Measurements from ENCODE around the gene CDH22. TPM values are rescaled to one million over a fixed set of nuclear protein-coding genes. Genes with fewer than 3 reads are reported as not detected.

Gene CDH22
- total and polyA plus RNA-seq, 7 donors: 0.11 to 1.4 (median 0.53) TPM

DNA sequence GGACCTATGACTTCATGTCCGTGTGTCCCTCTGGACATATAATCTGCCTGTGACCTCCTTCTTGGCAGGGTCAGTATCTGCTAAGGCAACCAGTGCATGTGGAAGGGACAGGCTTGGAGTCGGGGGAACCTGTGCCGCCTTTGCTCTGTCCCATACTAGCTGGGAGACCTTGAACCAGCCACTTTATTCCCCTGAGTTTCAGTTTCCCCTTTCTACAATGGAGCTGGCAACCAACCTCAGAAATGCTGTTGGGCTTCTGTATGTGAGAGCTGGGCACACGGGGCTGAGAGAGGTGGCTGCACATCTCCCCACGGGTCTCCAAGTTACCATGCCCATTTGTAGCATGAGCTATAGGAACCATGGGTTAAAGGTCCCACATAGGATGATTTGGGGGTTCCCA, 136.4 kb downstream of the CDH22 start:
- H3K9me3 ChIP-seq: no peaks in the 10 kb centered on the region
- H3K27me3 ChIP-seq (ENCODE audit: insufficient read depth in 3 of 3, low read length in 2 of 3): peaks cover 4 to 70% (median 10%) of the 10 kb centered on the region in 3 donors
- WGBS, 3 donors: 31 to 45% (median 41%) methylated on average over 5 of the region's 5 CpGs
- no peaks in the 10 kb centered on the region for H3K4me1 ChIP-seq
- ATAC-seq (peak in 1 of 4 donors; percentile 35), DNase-seq (no peak)
- no peak overlapping the region for H3K4me3 ChIP-seq
- TF ChIP-seq, protein P1, sequence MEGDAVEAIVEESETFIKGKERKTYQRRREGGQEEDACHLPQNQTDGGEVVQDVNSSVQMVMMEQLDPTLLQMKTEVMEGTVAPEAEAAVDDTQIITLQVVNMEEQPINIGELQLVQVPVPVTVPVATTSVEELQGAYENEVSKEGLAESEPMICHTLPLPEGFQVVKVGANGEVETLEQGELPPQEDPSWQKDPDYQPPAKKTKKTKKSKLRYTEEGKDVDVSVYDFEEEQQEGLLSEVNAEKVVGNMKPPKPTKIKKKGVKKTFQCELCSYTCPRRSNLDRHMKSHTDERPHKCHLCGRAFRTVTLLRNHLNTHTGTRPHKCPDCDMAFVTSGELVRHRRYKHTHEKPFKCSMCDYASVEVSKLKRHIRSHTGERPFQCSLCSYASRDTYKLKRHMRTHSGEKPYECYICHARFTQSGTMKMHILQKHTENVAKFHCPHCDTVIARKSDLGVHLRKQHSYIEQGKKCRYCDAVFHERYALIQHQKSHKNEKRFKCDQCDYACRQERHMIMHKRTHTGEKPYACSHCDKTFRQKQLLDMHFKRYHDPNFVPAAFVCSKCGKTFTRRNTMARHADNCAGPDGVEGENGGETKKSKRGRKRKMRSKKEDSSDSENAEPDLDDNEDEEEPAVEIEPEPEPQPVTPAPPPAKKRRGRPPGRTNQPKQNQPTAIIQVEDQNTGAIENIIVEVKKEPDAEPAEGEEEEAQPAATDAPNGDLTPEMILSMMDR (IDR thresholded peaks at IDR 0.05): no peak
- intact Hi-C loops (cut with DNase I): loop anchor here in 1 of 2 donors (2.0 kb wide), 1 partner anchor 39 kb away; no protein-coding TSS in a partner anchor
- H3K36me3 ChIP-seq (ENCODE audit: insufficient read depth in 1 of 2, low read depth in 1 of 2): no peaks in the 10 kb centered on the region
- H3K27ac ChIP-seq: no peak overlapping the region

DNA sequence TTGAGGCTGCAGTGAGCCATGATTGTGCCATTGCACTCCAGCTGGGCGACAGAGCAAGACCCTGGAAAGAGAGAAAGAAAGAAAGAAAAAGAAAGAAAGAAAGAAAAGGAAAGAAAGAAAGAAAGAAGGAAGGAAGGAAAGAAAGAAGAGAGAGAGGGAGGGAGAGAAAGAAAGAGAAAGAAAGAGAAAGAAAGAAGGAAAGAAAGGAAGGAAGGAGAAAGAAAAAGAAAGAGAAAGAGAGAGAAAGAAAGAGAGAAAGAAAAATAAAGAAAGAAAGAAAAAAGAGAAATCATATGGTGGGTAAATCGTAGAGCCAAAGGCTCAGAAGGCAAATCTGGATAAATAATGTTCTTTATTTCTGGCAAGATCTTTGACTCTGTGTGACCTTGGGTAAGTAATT, 136.8 kb downstream of the CDH22 start:
- TF ChIP-seq, protein P1 (IDR thresholded peaks at IDR 0.05): no peak
- ATAC-seq (no peak), DNase-seq (no peak)
- intact Hi-C loops (cut with DNase I): no loop called here
- no peaks in the 10 kb centered on the region for H3K36me3 ChIP-seq (ENCODE audit: insufficient read depth in 1 of 2, low read depth in 1 of 2)
- peaks cover 4 to 72% (median 10%) of the 10 kb centered on the region in 3 donors for H3K27me3 ChIP-seq (ENCODE audit: insufficient read depth in 3 of 3, low read length in 2 of 3)
- H3K9me3 ChIP-seq: no peaks in the 10 kb centered on the region
- H3K4me1 ChIP-seq: no peaks in the 10 kb centered on the region
- H3K4me3 ChIP-seq: no peak overlapping the region
- H3K27ac ChIP-seq: no peak overlapping the region
- 49 to 60% (median 56%) methylated on average over 2 of the region's 2 CpGs for WGBS, 3 donors

DNA sequence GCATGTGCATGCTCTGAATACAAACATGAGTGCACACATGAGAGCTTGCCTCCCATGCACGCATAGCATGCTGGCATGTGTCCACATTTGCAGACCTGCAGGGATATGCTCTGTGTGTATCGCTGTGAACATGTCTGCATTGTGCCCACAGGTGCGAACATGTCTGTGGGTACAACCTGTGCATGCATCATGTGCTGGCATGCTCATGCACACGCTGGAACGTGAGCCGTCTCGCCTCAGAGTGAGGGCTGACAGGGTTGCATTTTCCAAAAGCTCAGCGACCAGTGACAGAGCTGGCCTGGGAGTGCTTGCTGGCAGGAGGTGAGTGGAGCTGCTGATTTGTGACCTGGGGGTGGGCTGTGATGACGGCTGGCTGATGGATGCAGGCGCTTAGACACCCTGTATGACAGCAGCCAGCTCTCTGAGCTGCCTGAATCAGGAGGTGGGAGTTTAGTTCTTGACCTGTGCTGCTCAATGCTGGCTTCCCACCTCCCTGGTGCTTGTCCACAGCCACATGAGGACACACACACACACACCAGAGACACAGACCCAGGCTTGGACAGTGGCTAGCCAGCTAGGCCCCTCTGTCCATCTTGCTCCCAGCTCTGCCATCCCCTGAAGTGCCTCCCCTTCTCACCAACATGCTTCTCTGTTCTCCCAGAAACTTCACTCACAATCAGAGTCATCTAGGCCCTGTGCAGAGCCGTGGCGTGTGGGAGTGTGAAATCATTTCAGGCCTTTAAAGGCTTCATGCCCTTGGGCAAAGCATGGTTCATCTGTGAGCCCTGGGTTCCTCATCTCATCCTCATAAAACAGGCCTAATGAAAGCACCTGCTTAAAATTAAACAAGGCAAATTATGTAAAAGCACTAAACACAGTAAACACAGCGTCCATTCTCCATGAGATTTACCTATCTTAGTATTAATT, 138.8 kb downstream of the CDH22 start:
- intact Hi-C loops (cut with DNase I): no loop called here
- Histone ChIP-seq H3K27ac (no peak overlapping the region), H3K4me1 (no peaks in the 10 kb centered on the region), H3K27me3 (ENCODE audit: insufficient read depth in 3 of 3, low read length in 2 of 3) (peaks cover 4 to 57% (median 10%) of the 10 kb centered on the region in 3 donors), H3K9me3 (no peaks in the 10 kb centered on the region), H3K36me3 (ENCODE audit: insufficient read depth in 1 of 2, low read depth in 1 of 2) (no peaks in the 10 kb centered on the region), H3K4me3 (no peak overlapping the region)
- 55 to 59% (median 57%) methylated on average over 13 of the region's 13 CpGs for WGBS, 3 donors
- TF ChIP-seq, protein P1 (IDR thresholded peaks at IDR 0.05): no peak
- DNase-seq (no peak), ATAC-seq (no peak)

DNA sequence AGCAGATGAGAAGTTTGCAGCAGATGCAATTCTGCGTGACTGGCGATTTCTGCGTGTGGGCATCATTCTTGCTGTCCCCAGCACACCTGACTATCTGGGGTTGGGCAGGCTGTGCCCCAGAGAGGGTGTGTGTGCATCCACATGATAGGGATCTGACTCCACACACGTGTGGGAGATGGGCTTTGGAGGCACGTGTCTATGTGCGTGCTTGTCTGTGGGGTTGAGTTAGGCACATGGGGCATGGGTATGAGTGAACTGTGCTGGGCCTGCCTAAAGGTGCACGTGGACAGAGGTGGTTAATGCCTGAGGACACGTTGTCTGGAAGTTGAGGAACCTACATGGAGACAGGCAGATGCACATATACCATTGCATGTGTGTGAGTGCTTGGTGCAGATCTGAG, 139.9 kb downstream of the CDH22 start:
- ATAC-seq (no peak), DNase-seq (no peak)
- Histone ChIP-seq H3K9me3 (no peaks in the 10 kb centered on the region), H3K4me1 (no peaks in the 10 kb centered on the region), H3K27me3 (ENCODE audit: insufficient read depth in 3 of 3, low read length in 2 of 3) (peaks cover 0 to 46% (median 7%) of the 10 kb centered on the region in 3 donors), H3K27ac (no peak overlapping the region), H3K36me3 (ENCODE audit: insufficient read depth in 1 of 2, low read depth in 1 of 2) (no peaks in the 10 kb centered on the region), H3K4me3 (no peak overlapping the region)
- 55 to 61% (median 57%) methylated on average over 8 of the region's 8 CpGs for WGBS, 3 donors
- TF ChIP-seq, protein P1 (IDR thresholded peaks at IDR 0.05): no peak
- intact Hi-C loops (cut with DNase I): no loop called here

All from psoas muscle (tissue), 8 donors.